K562 (cell line): Measurements from ENCODE around the gene DHRS3. TPM values are rescaled to one million over a fixed set of nuclear protein-coding genes. Genes with fewer than 3 reads are reported as not detected.
A peak's percentile ranks its signal among the peaks of the same experiment; 100 is the strongest.

ENCODE experiments used
- ATAC-seq: fragments of 200-7000 bp; cut with Tn5 transposase; 3 replicates; pipeline ENCODE4 v1.9.1; 2020; ENCODE audit warnings: moderate library complexity
- BruUV-seq: library from RNA; stranded (reverse); fragments of 400-500 nt; replicated peaks from 2 replicates; lab custom pipeline; 2021; lab: Mats Ljungman, UMichigan
- CTCF ChIA-PET: fragments of 300-600 bp; formaldehyde crosslinking; extraction: SDS; loops from one replicate; lab custom pipeline; 2021; ENCODE audit warnings: low intra/inter-chr PET ratio; lab: Yijun Ruan, JAX
- POLR2A ChIA-PET: fragments of 300-600, 350-650 bp; sonication (Branson Sonifier 250); formaldehyde crosslinking; extraction: SDS; loops from one replicate; lab custom pipeline; 2021; ENCODE audit warnings: antibody characterized with exemption, inconsistent platforms; lab: Yijun Ruan, JAX
- DNase-seq, 4 experiments: peaks; one replicate each; pipeline versions ENCODE4 v3.0.0 to v3.0.0-alpha.2; 2011 to 2018; ENCODE audit warnings: low spot score in 3 of 4, mixed read lengths in 3 of 4; ENCODE audit errors: extremely low read depth in 1 of 4
- FAIRE-seq: peaks from 2 replicates; lab custom pipeline; 2011; peaks lifted over from hg19 to GRCh38; lab: Jason Lieb, UNC
- H2AFZ ChIP-seq: 2 replicates; pipeline ENCODE4 v1.6.0; 2011; ENCODE audit warnings: low read depth, low read length, control low read depth, inconsistent platforms
- H3K27ac ChIP-seq: fragments of 200-600 bp; 3 replicates; pipeline ENCODE4 v1.8.0; 2011; ENCODE audit warnings: low read depth, mild to moderate bottlenecking, control low read depth, inconsistent platforms, low read length, moderate library complexity, mixed read lengths; ENCODE audit errors: extremely low read depth
- H3K27me3 ChIP-seq, 2 experiments: fragments of 300-600 bp in 1 of 2; 2 replicates in 1 of 2; 3 replicates in 1 of 2; pipeline versions ENCODE4 v1.6.0 to v1.8.0; 2011; ENCODE audit warnings: inconsistent platforms in 2 of 2, low read length in 2 of 2, mild to moderate bottlenecking in 1 of 2, mixed read lengths in 1 of 2, moderate library complexity in 1 of 2; ENCODE audit not compliant: control insufficient read depth in 2 of 2, insufficient read depth in 2 of 2
- H3K36me3 ChIP-seq: fragments of 300-600 bp; 3 replicates; pipeline ENCODE4 v1.8.0; 2011; ENCODE audit warnings: mild to moderate bottlenecking, low read length, inconsistent platforms; ENCODE audit not compliant: control insufficient read depth, insufficient read depth
- H3K4me1 ChIP-seq, 2 experiments: fragments of 200-600 bp in 1 of 2; replicated peaks in 1 of 2; 2 replicates in 1 of 2; 3 replicates in 1 of 2; pipeline versions ENCODE4 v1.5.1 to v1.8.0; 2011; ENCODE audit warnings: inconsistent platforms in 2 of 2, low read length in 2 of 2, mild to moderate bottlenecking in 1 of 2, mixed read lengths in 1 of 2, moderate library complexity in 1 of 2; ENCODE audit not compliant: control insufficient read depth in 2 of 2, insufficient read depth in 2 of 2
- H3K4me2 ChIP-seq: 2 replicates; pipeline ENCODE4 v1.6.1; 2011; ENCODE audit warnings: low read length, control low read depth, inconsistent platforms, mixed read lengths; ENCODE audit not compliant: insufficient read depth
- H3K4me3 ChIP-seq: fragments of 200-600 bp; sonication (generic), shearing (Covaris generic); 2 replicates; pipeline ENCODE4 v1.5.1; 2016; ENCODE audit warnings: control low read depth, inconsistent platforms
- H3K79me2 ChIP-seq: fragments of 200-600 bp; 3 replicates; pipeline ENCODE4 v1.8.0; 2011; ENCODE audit warnings: low read length, inconsistent platforms; ENCODE audit not compliant: control insufficient read depth, insufficient read depth
- H3K9ac ChIP-seq, 2 experiments: 2 replicates each; pipeline versions ENCODE4 v1.6.0 to v1.6.1; 2011; ENCODE audit warnings: low read depth in 2 of 2, low read length in 2 of 2, control low read depth in 1 of 2, inconsistent platforms in 1 of 2, mild to moderate bottlenecking in 1 of 2, mixed read lengths in 1 of 2; ENCODE audit not compliant: insufficient read depth in 1 of 2
- H3K9me1 ChIP-seq: one replicate; pipeline ENCODE4 v1.6.0; 2011; ENCODE audit warnings: inconsistent platforms, mild to moderate bottlenecking, low read length, moderate library complexity; ENCODE audit not compliant: control insufficient read depth, insufficient read depth
- H3K9me3 ChIP-seq: replicated peaks from 2 replicates; pipeline ENCODE4 v1.5.1; 2011; ENCODE audit warnings: low read depth, low read length, inconsistent platforms; ENCODE audit not compliant: control insufficient read depth, insufficient read depth
- H4K20me1 ChIP-seq: replicated peaks from 2 replicates; pipeline ENCODE4 v1.6.1; 2011; ENCODE audit warnings: low read length, inconsistent platforms, mixed read lengths; ENCODE audit not compliant: control insufficient read depth, insufficient read depth
- BCOR ChIP-seq: fragments of 450-650 bp; IDR thresholded peaks from 2 replicates; pipeline ENCODE4 v1.6.1; 2016
- E2F1 ChIP-seq: sonication (generic); formaldehyde crosslinking; IDR thresholded peaks from 2 replicates; pipeline ENCODE4 v1.8.1; 2023; ENCODE audit warnings: mild to moderate bottlenecking, missing genetic modification reagents, moderate library complexity
- HBP1 ChIP-seq: fragments of 450-650 bp; formaldehyde crosslinking; IDR thresholded peaks from 2 replicates; pipeline ENCODE4 v1.4.0; 2022; ENCODE audit warnings: missing genetic modification characterization
- MCM7 ChIP-seq, 2 experiments: fragments of 450-650 bp; IDR thresholded peaks; 2 replicates each; pipeline ENCODE4 v1.6.1; 2016 to 2018
- NCOA4 ChIP-seq: fragments of 450-650 bp; IDR thresholded peaks from 2 replicates; pipeline ENCODE4 v1.6.1; 2018; ENCODE audit warnings: mild to moderate bottlenecking; ENCODE audit not compliant: partially characterized antibody
- RBM25 ChIP-seq: fragments of 200-400 bp; formaldehyde crosslinking; IDR thresholded peaks from 2 replicates; pipeline ENCODE4 v1.6.1; 2018; ENCODE audit warnings: low read length, low read depth, moderate library complexity; ENCODE audit not compliant: severe bottlenecking
- RERE ChIP-seq: sonication (generic); formaldehyde crosslinking; IDR thresholded peaks from 2 replicates; pipeline ENCODE4 v1.8.0; 2023; ENCODE audit warnings: missing genetic modification reagents, mild to moderate bottlenecking, borderline replicate concordance
- ZNF445 ChIP-seq: fragments of 250-450 bp; sonication (Bioruptor Pico); IDR thresholded peaks from 2 replicates; pipeline ENCODE4 v1.4.0; 2020; ENCODE audit warnings: low read depth, mild to moderate bottlenecking, moderate library complexity
- WGBS: fragments of 100-300 bp; shearing (Covaris generic); methylation state at CpG from one replicate; pipeline ENCODE4 v1.1.6; 2016; ENCODE audit warnings: low coverage, mixed read lengths; ENCODE audit not compliant: insufficient coverage; ENCODE audit errors: missing lambda C conversion rate; 5-methylcytosine and 5-hydroxymethylcytosine counted together
- in situ Hi-C: fragments of 300-500 bp; cut with MboI; formaldehyde crosslinking; loops from 4 replicates; pipeline ENCODE4 v1.15.0; 2018; ENCODE audit warnings: inconsistent platforms, mixed read lengths
- intact Hi-C: fragments of 100-400 bp; cut with micrococcal nuclease; formaldehyde crosslinking; loops from 2 replicates; pipeline ENCODE4 v1.14.2; 2022
- polyA plus RNA-seq, 8 experiments: library from polyadenylated mRNA; depleted of rRNA in 4 of 8; stranded (reverse) in 5 of 8; unstranded in 3 of 8; fragments of >200 nt; fragmentation: Nextera tagmentation in 2 of 8; fragmentation: Illumina TruSeq in 1 of 8; extraction: Ambion mirVana in 2 of 8; extraction: Trizol in 1 of 8; gene quantifications; 2 replicates each; pipeline versions ENCODE4 v1.2.1 to v1.2.3, GENCODE V29; 2011 to 2014; ENCODE audit warnings: inconsistent platforms in 1 of 8, missing spikeins in 1 of 8
- total RNA-seq, 7 experiments: library from RNA; depleted of rRNA in 6 of 7; stranded (reverse); fragments of >200 nt in 6 of 7; fragmentation: Illumina TruSeq in 2 of 7; extraction: Trizol in 2 of 7; gene quantifications; 2 replicates each; pipeline versions ENCODE4 v1.2.1 to v1.2.3, GENCODE V29; 2011 to 2021; ENCODE audit warnings: low replicate concordance in 1 of 7

Gene DHRS3
- total and polyA plus RNA-seq, 9 of the 15 experiments (the other 6 are each of a cell fraction or from before 2014, with no cell fraction given) = 21.0 to 116 (median 58.7) TPM

GRCh38 chr1:12594490-12594889 lies 23.5 kb downstream of the DHRS3 start:
- peak overlapping the region in 1 of 2 experiments; percentile 6; a peak in 1 of 4 replicates for H3K9ac ChIP-seq
- intact Hi-C loops (no loop called here), in situ Hi-C loops (no loop called here)
- no peak overlapping the region for H3K4me3 ChIP-seq
- TF ChIP-seq BCOR = peak; percentile 55; the same call in 1 of the 2 replicates
- TF ChIP-seq ZNF445 (CRISPR knock-in tag) = no peak
- no peak for TF ChIP-seq HBP1 (CRISPR knock-in tag)
- no peak for TF ChIP-seq NCOA4
- no peak for TF ChIP-seq RERE (CRISPR knock-in tag)
- no peak for TF ChIP-seq E2F1 (CRISPR knock-in tag)
- peak; percentile 77 for TF ChIP-seq RBM25
- no peak for TF ChIP-seq MCM7 (IDR thresholded peaks at IDR 0.05)
- no peak overlapping the region for H2AFZ ChIP-seq
- H3K4me1 ChIP-seq = peaks cover 2 to 32% of the 10 kb centered on the region in 2 experiments; a peak in 4 of 5 replicates
- FAIRE-seq (no peak), DNase-seq (no peak), ATAC-seq (no peak)
- 78% methylated on average over 6 of the region's 6 CpGs for WGBS
- no peaks in the 10 kb centered on the region; the same call in 1 of the 2 replicates for H4K20me1 ChIP-seq
- H3K27me3 ChIP-seq = no peaks in the 10 kb centered on the region
- ChIA-PET POLR2A (interaction anchor here (0.7 to 1.0 kb wide), 2 partner anchors 10 to 1397 kb away, joined by 3 read pairs; no protein-coding TSS in a partner anchor), CTCF (no interaction called here)
- H3K9me1 ChIP-seq = no peaks in the 10 kb centered on the region
- H3K27ac ChIP-seq = no peak overlapping the region
- BruUV-seq = no TSS peak
- peaks cover 69% of the 10 kb centered on the region for H3K36me3 ChIP-seq
- H3K4me2 ChIP-seq = no peak overlapping the region
- peaks cover 85% of the 10 kb centered on the region for H3K79me2 ChIP-seq
- no peaks in the 10 kb centered on the region for H3K9me3 ChIP-seq
